HG02798 (cell line): Measurements from ENCODE around the gene FBLN5.
"Not testable (repeated sequence)": the region's sequence is repeated elsewhere in the genome, so short reads cannot be mapped to it uniquely, and the experiment has no call there.

Source experiments
- ATAC-seq: cut with Tn5 transposase; IDR thresholded peaks from one replicate; pipeline ENCODE4 v1.9.1; 2021; ENCODE audit warnings: mild to moderate bottlenecking; ENCODE audit not compliant: unreplicated experiment, poor library complexity

The FBLN5 gene

GRCh38 chr14:91888641-91889476, 58.6 kb downstream of the FBLN5 start:
- no peak for ATAC-seq

- ATAC-seq = no peak
These were observed 60.5 kb downstream of the FBLN5 start for GRCh38 chr14:91886961-91887360.

- ATAC-seq = no peak
These were observed 61.7 kb downstream of the FBLN5 start for GRCh38 chr14:91885839-91886238.

- no peak for ATAC-seq
These were observed 62.3 kb downstream of the FBLN5 start for GRCh38 chr14:91885113-91885712.

- no peak for ATAC-seq
These were observed 62.8 kb downstream of the FBLN5 start for GRCh38 chr14:91884664-91885063.

GRCh38 chr14:91883753-91884152, 63.7 kb downstream of the FBLN5 start:
- ATAC-seq = no peak

GRCh38 chr14:91882776-91883175, 64.7 kb downstream of the FBLN5 start:
- ATAC-seq = no peak

GRCh38 chr14:91882369-91882768, 65.1 kb downstream of the FBLN5 start:
- no peak for ATAC-seq

GRCh38 chr14:91879196-91879595, 68.3 kb downstream of the FBLN5 start:
- ATAC-seq = no peak

- ATAC-seq = no peak
These were observed 69.2 kb downstream of the FBLN5 start for GRCh38 chr14:91878274-91878673.

- ATAC-seq = no peak
These were observed 70.0 kb downstream of the FBLN5 start for GRCh38 chr14:91877376-91877915.

GRCh38 chr14:91876492-91876891, 71.0 kb downstream of the FBLN5 start:
- ATAC-seq = no peak

GRCh38 chr14:91875525-91876286, 71.8 kb downstream of the FBLN5 start:
- no peak for ATAC-seq

GRCh38 chr14:91873471-91874415, 73.8 kb downstream of the FBLN5 start:
- ATAC-seq = peak; percentile 78

GRCh38 chr14:91872517-91873470, 74.7 kb downstream of the FBLN5 start:
- ATAC-seq = peak; percentile 31

GRCh38 chr14:91872011-91872501, 75.4 kb downstream of the FBLN5 start:
- ATAC-seq = peak; percentile 39

- not testable (repeated sequence) for ATAC-seq
These were observed 76.1 kb downstream of the FBLN5 start for GRCh38 chr14:91871401-91871800.

GRCh38 chr14:91870890-91871289, 76.6 kb downstream of the FBLN5 start:
- no peak for ATAC-seq
